ENCODE measurements around the gene SLC7A10. TPM values are rescaled to one million over a fixed set of nuclear protein-coding genes. Genes with fewer than 3 reads are reported as not detected.

SLC7A10 gene
- polyA plus RNA-seq, 1 donor (not counting 4 experiments of a cell fraction or from before 2014, with no cell fraction given), result not detected

GRCh38 chr19:33159893-33160292 lies 65.8 kb downstream of the SLC7A10 start:
- no peak for FAIRE-seq
- DNase-seq (ENCODE audit: low read depth, low spot score), result no peak
- H3K9ac ChIP-seq (ENCODE audit: control insufficient read depth, extremely low read depth, insufficient read depth, low read length), result no peak overlapping the region
- no peaks in the 10 kb centered on the region for H3K4me1 ChIP-seq (ENCODE audit: control insufficient read depth, extremely low read depth, insufficient read depth, low read length)
- H3K79me2 ChIP-seq (ENCODE audit: control insufficient read depth, insufficient read depth, low read length), result no peaks in the 10 kb centered on the region
- no peak overlapping the region for H2AFZ ChIP-seq (ENCODE audit: control insufficient read depth, low read length)
- no peaks in the 10 kb centered on the region for H3K36me3 ChIP-seq (ENCODE audit: control insufficient read depth in 2 of 2, extremely low read depth in 1 of 2, insufficient read depth in 2 of 2, low read length in 2 of 2)
- no peak overlapping the region for H3K27ac ChIP-seq (ENCODE audit: control insufficient read depth, insufficient read depth, low read length)
- no peak overlapping the region for H3K4me3 ChIP-seq (ENCODE audit: control insufficient read depth in 2 of 3, extremely low read depth in 1 of 3, insufficient read depth in 2 of 3, low read depth in 1 of 3, low read length in 3 of 3)
- dilution Hi-C loops (cut with MboI; ENCODE audit: extremely low pct_ligation_motif_present, low sequenced_read_pairs), result no loop called here
- no peaks in the 10 kb centered on the region for H3K9me1 ChIP-seq (ENCODE audit: control insufficient read depth, extremely low read depth, insufficient read depth, low read length)
- no peak for TF ChIP-seq CTCF (optimal IDR thresholded peaks at IDR 0.05 in 1 of 3, IDR thresholded peaks at IDR 0.05 in 1 of 3, conservative IDR thresholded peaks at IDR 0.05 in 1 of 3; ENCODE audit: extremely low read depth in 1 of 3, insufficient read depth in 2 of 3, low read length in 3 of 3)
- TF ChIP-seq EZH2 (IDR thresholded peaks at IDR 0.05; ENCODE audit: low read length), result no peak
- H3K27me3 ChIP-seq (ENCODE audit: control insufficient read depth, extremely low read depth, insufficient read depth, low read length), result no peaks in the 10 kb centered on the region
- no peaks in the 10 kb centered on the region for H3K9me3 ChIP-seq (ENCODE audit: control insufficient read depth, low read depth, low read length)
- H3K4me2 ChIP-seq (ENCODE audit: control insufficient read depth, extremely low read depth, insufficient read depth, low read depth, low read length), result no peak overlapping the region
- H4K20me1 ChIP-seq (ENCODE audit: control insufficient read depth, extremely low read depth, insufficient read depth, low read length), result no peaks in the 10 kb centered on the region

GRCh38 chr19:33159149-33159548 lies 66.5 kb downstream of the SLC7A10 start:
- TF ChIP-seq CTCF (optimal IDR thresholded peaks at IDR 0.05 in 1 of 3, IDR thresholded peaks at IDR 0.05 in 1 of 3, conservative IDR thresholded peaks at IDR 0.05 in 1 of 3; ENCODE audit: extremely low read depth in 1 of 3, insufficient read depth in 2 of 3, low read length in 3 of 3) (no peak), EZH2 (IDR thresholded peaks at IDR 0.05; ENCODE audit: low read length) (no peak)

More at GRCh38 chr19:33159149-33159548, 66.5 kb downstream of the SLC7A10 start:
- no peaks in the 10 kb centered on the region for H3K9me1 ChIP-seq (ENCODE audit: control insufficient read depth, extremely low read depth, insufficient read depth, low read length)
- DNase-seq (ENCODE audit: low read depth, low spot score), result no peak
- no peak overlapping the region for H3K27ac ChIP-seq (ENCODE audit: control insufficient read depth, insufficient read depth, low read length)
- no peaks in the 10 kb centered on the region for H3K4me1 ChIP-seq (ENCODE audit: control insufficient read depth, extremely low read depth, insufficient read depth, low read length)
- H3K4me2 ChIP-seq (ENCODE audit: control insufficient read depth, extremely low read depth, insufficient read depth, low read depth, low read length), result no peak overlapping the region
- no peak overlapping the region for H3K4me3 ChIP-seq (ENCODE audit: control insufficient read depth in 2 of 3, extremely low read depth in 1 of 3, insufficient read depth in 2 of 3, low read depth in 1 of 3, low read length in 3 of 3)
- no peaks in the 10 kb centered on the region for H3K9me3 ChIP-seq (ENCODE audit: control insufficient read depth, low read depth, low read length)
- no peaks in the 10 kb centered on the region for H3K27me3 ChIP-seq (ENCODE audit: control insufficient read depth, extremely low read depth, insufficient read depth, low read length)
- no peak for FAIRE-seq
- no peak overlapping the region for H2AFZ ChIP-seq (ENCODE audit: control insufficient read depth, low read length)
- H3K36me3 ChIP-seq (ENCODE audit: control insufficient read depth in 2 of 2, extremely low read depth in 1 of 2, insufficient read depth in 2 of 2, low read length in 2 of 2), result no peaks in the 10 kb centered on the region
- dilution Hi-C loops (cut with MboI; ENCODE audit: extremely low pct_ligation_motif_present, low sequenced_read_pairs), result no loop called here
- no peaks in the 10 kb centered on the region for H4K20me1 ChIP-seq (ENCODE audit: control insufficient read depth, extremely low read depth, insufficient read depth, low read length)
- H3K79me2 ChIP-seq (ENCODE audit: control insufficient read depth, insufficient read depth, low read length), result no peaks in the 10 kb centered on the region
- H3K9ac ChIP-seq (ENCODE audit: control insufficient read depth, extremely low read depth, insufficient read depth, low read length), result no peak overlapping the region

Other genes with a start within 250 kb of the SLC7A10 start
- 5.0 to 6.8 TPM (median 6.6 TPM) in 3 replicates for gene RHPN2, start 161.0 kb downstream of the SLC7A10 start, polyA plus RNA-seq
- 4.9 to 6.2 TPM (median 5.8 TPM) in 3 replicates for gene GPATCH1, start 144.7 kb downstream of the SLC7A10 start, polyA plus RNA-seq
- not detected in 3 replicates for gene WDR88, start 93.7 kb downstream of the SLC7A10 start, polyA plus RNA-seq
- gene LRP3, start 31.5 kb downstream of the SLC7A10 start, polyA plus RNA-seq, result 2.5 to 12.7 TPM (median 5.0 TPM) in 3 replicates
- gene CEBPA, start 76.7 kb upstream of the SLC7A10 start, polyA plus RNA-seq, result 1.5 to 6.4 TPM (median 3.6 TPM) in 3 replicates
- gene CEBPG, start 147.9 kb upstream of the SLC7A10 start, polyA plus RNA-seq, result 20.4 to 31.9 TPM (median 22.4 TPM) in 3 replicates

All from keratinocyte (primary cell).